ENCODE measurements around the gene PODNL1. TPM values are rescaled to one million over a fixed set of nuclear protein-coding genes. Genes with fewer than 3 reads are reported as not detected.

Gene PODNL1
- total RNA-seq, 1 experiment from 2014 or later: 6.4 TPM

DNA sequence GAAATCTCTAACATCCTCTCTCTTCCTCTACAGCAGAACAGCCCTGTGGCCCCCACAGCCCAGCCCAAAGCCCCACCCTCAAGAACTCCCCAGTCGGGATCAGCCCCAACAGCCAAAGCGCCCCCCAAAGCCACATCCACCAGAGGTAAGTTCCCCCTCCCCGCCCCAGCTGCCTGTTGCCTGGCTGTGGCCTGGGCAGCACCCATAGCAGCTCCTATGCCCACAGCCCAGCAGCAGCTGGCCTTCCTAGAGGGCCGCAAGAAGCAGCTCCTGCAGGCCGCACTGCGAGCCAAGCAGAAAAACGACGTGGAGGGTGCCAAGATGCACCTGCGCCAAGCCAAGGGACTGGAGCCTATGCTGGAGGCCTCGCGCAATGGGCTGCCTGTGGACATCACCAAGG lies 17.7 kb downstream of the PODNL1 start:
- BruUV-seq (replicated peaks): no TSS peak
- Histone ChIP-seq H3K36me3 (ENCODE audit: low read depth) (peaks cover 37% of the 10 kb centered on the region), H3K4me2 (no peak overlapping the region), H3K79me2 (ENCODE audit: low read depth) (no peaks in the 10 kb centered on the region), H3K4me1 (replicated peaks; ENCODE audit: insufficient read depth) (no peaks in the 10 kb centered on the region), H3K27me3 (ENCODE audit: insufficient read depth, low read depth) (no peaks in the 10 kb centered on the region), H3F3A (ENCODE audit: insufficient read depth, low read depth) (peaks cover 23% of the 10 kb centered on the region), H3K9me2 (ENCODE audit: insufficient read depth) (no peaks in the 10 kb centered on the region), H3K9me3 (ENCODE audit: insufficient read depth, low read depth) (no peaks in the 10 kb centered on the region; the same call in 1 of the 2 replicates), H3K27ac (no peak overlapping the region), H2AFZ (no peak overlapping the region), H3K4me3 (no peak overlapping the region), H4K20me1 (ENCODE audit: insufficient read depth) (no peaks in the 10 kb centered on the region)
- ChIA-PET CTCF (no interaction called here), POLR2A (ENCODE audit: unreplicated experiment) (no interaction called here)
- DNase-seq: no peak
- intact Hi-C loops (cut with micrococcal nuclease; ENCODE audit: unreplicated experiment): no loop called here
- TF ChIP-seq, protein P1, sequence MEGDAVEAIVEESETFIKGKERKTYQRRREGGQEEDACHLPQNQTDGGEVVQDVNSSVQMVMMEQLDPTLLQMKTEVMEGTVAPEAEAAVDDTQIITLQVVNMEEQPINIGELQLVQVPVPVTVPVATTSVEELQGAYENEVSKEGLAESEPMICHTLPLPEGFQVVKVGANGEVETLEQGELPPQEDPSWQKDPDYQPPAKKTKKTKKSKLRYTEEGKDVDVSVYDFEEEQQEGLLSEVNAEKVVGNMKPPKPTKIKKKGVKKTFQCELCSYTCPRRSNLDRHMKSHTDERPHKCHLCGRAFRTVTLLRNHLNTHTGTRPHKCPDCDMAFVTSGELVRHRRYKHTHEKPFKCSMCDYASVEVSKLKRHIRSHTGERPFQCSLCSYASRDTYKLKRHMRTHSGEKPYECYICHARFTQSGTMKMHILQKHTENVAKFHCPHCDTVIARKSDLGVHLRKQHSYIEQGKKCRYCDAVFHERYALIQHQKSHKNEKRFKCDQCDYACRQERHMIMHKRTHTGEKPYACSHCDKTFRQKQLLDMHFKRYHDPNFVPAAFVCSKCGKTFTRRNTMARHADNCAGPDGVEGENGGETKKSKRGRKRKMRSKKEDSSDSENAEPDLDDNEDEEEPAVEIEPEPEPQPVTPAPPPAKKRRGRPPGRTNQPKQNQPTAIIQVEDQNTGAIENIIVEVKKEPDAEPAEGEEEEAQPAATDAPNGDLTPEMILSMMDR (conservative IDR thresholded peaks at IDR 0.05): no peak
- TF ChIP-seq EZH2 (IDR thresholded peaks at IDR 0.05; ENCODE audit: low read depth): no peak

DNA sequence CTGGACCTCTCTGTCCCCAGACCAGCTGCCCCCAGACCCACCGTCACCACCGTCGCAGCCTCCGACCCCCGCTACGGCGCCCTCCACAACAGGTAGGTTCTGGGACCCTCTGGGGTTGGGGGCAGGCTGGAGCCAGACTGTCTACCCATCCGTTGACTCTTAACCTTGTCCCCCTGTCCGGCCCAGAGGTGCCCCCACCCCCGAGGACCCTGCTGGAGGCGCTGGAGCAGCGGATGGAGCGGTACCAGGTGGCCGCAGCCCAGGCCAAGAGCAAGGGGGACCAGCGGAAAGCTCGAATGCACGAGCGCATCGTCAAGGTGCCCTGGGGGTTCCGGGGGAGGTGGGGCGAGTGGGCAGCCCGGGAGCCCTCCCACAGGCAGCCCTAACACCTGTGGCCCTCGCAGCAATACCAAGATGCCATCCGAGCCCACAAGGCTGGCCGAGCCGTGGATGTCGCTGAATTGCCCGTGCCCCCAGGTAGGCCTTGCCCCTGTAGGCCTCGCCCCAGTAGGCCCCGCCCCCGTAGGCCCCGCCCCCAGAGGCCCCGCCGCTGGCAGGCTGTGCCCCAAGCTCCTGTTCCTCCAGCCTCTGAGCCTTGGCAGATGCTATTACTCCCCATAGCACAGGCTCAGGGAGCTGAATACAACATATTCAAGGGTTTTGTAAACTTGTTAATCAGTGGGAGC lies 19.3 kb downstream of the PODNL1 start:
- Histone ChIP-seq H3F3A (ENCODE audit: insufficient read depth, low read depth) (peaks cover 17% of the 10 kb centered on the region), H3K4me2 (no peak overlapping the region), H3K79me2 (ENCODE audit: low read depth) (no peaks in the 10 kb centered on the region), H3K4me3 (no peak overlapping the region), H3K9me3 (ENCODE audit: insufficient read depth, low read depth) (no peaks in the 10 kb centered on the region; the same call in 1 of the 2 replicates), H4K20me1 (ENCODE audit: insufficient read depth) (no peaks in the 10 kb centered on the region), H3K9me2 (ENCODE audit: insufficient read depth) (no peaks in the 10 kb centered on the region), H2AFZ (no peak overlapping the region), H3K27me3 (ENCODE audit: insufficient read depth, low read depth) (no peaks in the 10 kb centered on the region), H3K36me3 (ENCODE audit: low read depth) (peaks cover 50% of the 10 kb centered on the region), H3K4me1 (replicated peaks; ENCODE audit: insufficient read depth) (no peaks in the 10 kb centered on the region), H3K27ac (no peak overlapping the region)
- BruUV-seq (replicated peaks): no TSS peak
- CTCF ChIA-PET: interaction anchor here (0.5 kb wide), 1 partner anchor 15 kb away, joined by 4 read pairs; no protein-coding TSS in a partner anchor
- POLR2A ChIA-PET (ENCODE audit: unreplicated experiment): interaction anchor here (0.5 kb wide), 1 partner anchor 22 kb away, joined by 7 read pairs; no protein-coding TSS in a partner anchor
- intact Hi-C loops (cut with micrococcal nuclease; ENCODE audit: unreplicated experiment): no loop called here
- no peak for DNase-seq
- TF ChIP-seq EZH2 (IDR thresholded peaks at IDR 0.05; ENCODE audit: low read depth): no peak
- TF ChIP-seq, protein P1 (conservative IDR thresholded peaks at IDR 0.05): no peak

GRCh38 chr19:13917888-13918406 lies 20.3 kb downstream of the PODNL1 start:
- H3K36me3 ChIP-seq (ENCODE audit: low read depth): peaks cover 51% of the 10 kb centered on the region
- H3F3A ChIP-seq (ENCODE audit: insufficient read depth, low read depth): peaks cover 17% of the 10 kb centered on the region
- no peak overlapping the region for H3K27ac ChIP-seq
- no peaks in the 10 kb centered on the region for H3K9me2 ChIP-seq (ENCODE audit: insufficient read depth)
- ChIA-PET CTCF (no interaction called here), POLR2A (ENCODE audit: unreplicated experiment) (no interaction called here)
- H3K4me1 ChIP-seq (replicated peaks; ENCODE audit: insufficient read depth): no peaks in the 10 kb centered on the region
- no peak overlapping the region for H3K4me2 ChIP-seq
- BruUV-seq (replicated peaks): no TSS peak
- DNase-seq: no peak
- H4K20me1 ChIP-seq (ENCODE audit: insufficient read depth): no peaks in the 10 kb centered on the region
- H3K9me3 ChIP-seq (ENCODE audit: insufficient read depth, low read depth): no peaks in the 10 kb centered on the region; the same call in 1 of the 2 replicates
- H3K27me3 ChIP-seq (ENCODE audit: insufficient read depth, low read depth): no peaks in the 10 kb centered on the region
- no peaks in the 10 kb centered on the region for H3K79me2 ChIP-seq (ENCODE audit: low read depth)
- intact Hi-C loops (cut with micrococcal nuclease; ENCODE audit: unreplicated experiment): no loop called here
- H2AFZ ChIP-seq: no peak overlapping the region
- TF ChIP-seq, protein P1 (conservative IDR thresholded peaks at IDR 0.05): no peak
- TF ChIP-seq EZH2 (IDR thresholded peaks at IDR 0.05; ENCODE audit: low read depth): no peak
- no peak overlapping the region for H3K4me3 ChIP-seq
